ENCODE measurements around the gene LHX2. TPM values are rescaled to one million over a fixed set of nuclear protein-coding genes. Genes with fewer than 3 reads are reported as not detected.
A peak's percentile ranks its signal among the peaks of the same experiment; 100 is the strongest.

LHX2 gene
- total and polyA plus RNA-seq, 8 donors = 0.18 TPM; not detected in 7

DNA sequence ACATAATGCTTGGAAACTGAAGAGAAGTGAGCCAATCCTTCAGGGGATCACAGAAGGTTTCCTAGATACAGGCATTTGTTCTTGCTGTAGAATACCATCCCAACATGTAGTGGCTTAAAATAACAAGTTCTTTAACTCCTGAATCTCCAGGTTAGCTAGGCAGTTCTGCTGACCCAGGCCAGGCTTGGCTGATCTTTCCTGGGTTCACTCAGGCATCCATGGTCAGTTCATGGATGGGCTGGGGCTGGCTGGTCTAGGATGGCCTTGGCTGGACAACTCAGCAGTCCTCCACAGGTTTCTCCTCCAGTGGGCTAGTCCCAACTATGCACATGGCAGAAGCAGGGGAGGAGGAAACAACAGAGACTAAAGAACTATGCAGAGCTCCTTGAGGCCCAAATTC lies 44.2 kb upstream of the LHX2 start:
- no peak overlapping the region for H3K27ac ChIP-seq

DNA sequence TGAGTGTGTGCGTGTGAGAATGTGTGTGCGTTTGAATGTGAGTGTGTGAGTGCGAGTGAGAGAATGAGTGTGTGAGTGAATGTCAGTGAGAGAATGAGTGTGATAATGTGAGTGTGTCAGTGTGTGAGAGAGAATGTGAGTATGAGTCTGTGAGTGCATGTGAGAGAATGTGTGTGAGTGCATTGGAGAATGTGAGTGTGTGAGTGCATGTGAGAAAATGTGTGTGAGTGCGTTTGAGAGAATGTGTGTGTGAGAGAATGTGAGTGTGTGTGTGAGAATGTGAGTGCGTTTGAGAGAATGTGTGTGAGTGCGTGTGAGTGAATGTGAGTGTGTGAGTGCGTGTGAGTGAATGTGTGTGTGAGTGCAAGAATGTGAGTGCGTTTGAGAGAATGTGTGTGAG lies 39.0 kb upstream of the LHX2 start:
- H3K4me3 ChIP-seq = no peak overlapping the region
- TF ChIP-seq POLR2A (IDR thresholded peaks at IDR 0.05) (no peak), POLR2AphosphoS5 (IDR thresholded peaks at IDR 0.05) (no peak), EP300 (IDR thresholded peaks at IDR 0.05) (no peak)
- TF ChIP-seq, protein P1, sequence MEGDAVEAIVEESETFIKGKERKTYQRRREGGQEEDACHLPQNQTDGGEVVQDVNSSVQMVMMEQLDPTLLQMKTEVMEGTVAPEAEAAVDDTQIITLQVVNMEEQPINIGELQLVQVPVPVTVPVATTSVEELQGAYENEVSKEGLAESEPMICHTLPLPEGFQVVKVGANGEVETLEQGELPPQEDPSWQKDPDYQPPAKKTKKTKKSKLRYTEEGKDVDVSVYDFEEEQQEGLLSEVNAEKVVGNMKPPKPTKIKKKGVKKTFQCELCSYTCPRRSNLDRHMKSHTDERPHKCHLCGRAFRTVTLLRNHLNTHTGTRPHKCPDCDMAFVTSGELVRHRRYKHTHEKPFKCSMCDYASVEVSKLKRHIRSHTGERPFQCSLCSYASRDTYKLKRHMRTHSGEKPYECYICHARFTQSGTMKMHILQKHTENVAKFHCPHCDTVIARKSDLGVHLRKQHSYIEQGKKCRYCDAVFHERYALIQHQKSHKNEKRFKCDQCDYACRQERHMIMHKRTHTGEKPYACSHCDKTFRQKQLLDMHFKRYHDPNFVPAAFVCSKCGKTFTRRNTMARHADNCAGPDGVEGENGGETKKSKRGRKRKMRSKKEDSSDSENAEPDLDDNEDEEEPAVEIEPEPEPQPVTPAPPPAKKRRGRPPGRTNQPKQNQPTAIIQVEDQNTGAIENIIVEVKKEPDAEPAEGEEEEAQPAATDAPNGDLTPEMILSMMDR (IDR thresholded peaks at IDR 0.05) = no peak
- H3K4me1 ChIP-seq = no peaks in the 10 kb centered on the region
- no peaks in the 10 kb centered on the region for H3K9me3 ChIP-seq
- peaks cover 0 to 43% (median 19%) of the 10 kb centered on the region in 3 donors for H3K27me3 ChIP-seq
- no peak for DNase-seq
- WGBS, 5 donors = 94 to 98% (median 98%) methylated on average over 8 of the region's 8 CpGs
- intact Hi-C loops (cut with DNase I; ENCODE audit: low total_unique reads) = no loop called here
- H3K27ac ChIP-seq = no peak overlapping the region
- no peaks in the 10 kb centered on the region for H3K36me3 ChIP-seq

More for the DNA sequence above, 44.2 kb upstream of the LHX2 start:
- DNase-seq = no peak
- no peaks in the 10 kb centered on the region for H3K9me3 ChIP-seq
- no peaks in the 10 kb centered on the region for H3K36me3 ChIP-seq
- no peaks in the 10 kb centered on the region for H3K4me1 ChIP-seq
- TF ChIP-seq POLR2A (IDR thresholded peaks at IDR 0.05) (no peak), POLR2AphosphoS5 (IDR thresholded peaks at IDR 0.05) (no peak), EP300 (IDR thresholded peaks at IDR 0.05) (no peak)
- TF ChIP-seq, protein P1 (IDR thresholded peaks at IDR 0.05) = no peak
- H3K4me3 ChIP-seq = no peak overlapping the region
- H3K27me3 ChIP-seq = peaks cover 0 to 65% (median 12%) of the 10 kb centered on the region in 3 donors
- intact Hi-C loops (cut with DNase I; ENCODE audit: low total_unique reads) = no loop called here

DNA sequence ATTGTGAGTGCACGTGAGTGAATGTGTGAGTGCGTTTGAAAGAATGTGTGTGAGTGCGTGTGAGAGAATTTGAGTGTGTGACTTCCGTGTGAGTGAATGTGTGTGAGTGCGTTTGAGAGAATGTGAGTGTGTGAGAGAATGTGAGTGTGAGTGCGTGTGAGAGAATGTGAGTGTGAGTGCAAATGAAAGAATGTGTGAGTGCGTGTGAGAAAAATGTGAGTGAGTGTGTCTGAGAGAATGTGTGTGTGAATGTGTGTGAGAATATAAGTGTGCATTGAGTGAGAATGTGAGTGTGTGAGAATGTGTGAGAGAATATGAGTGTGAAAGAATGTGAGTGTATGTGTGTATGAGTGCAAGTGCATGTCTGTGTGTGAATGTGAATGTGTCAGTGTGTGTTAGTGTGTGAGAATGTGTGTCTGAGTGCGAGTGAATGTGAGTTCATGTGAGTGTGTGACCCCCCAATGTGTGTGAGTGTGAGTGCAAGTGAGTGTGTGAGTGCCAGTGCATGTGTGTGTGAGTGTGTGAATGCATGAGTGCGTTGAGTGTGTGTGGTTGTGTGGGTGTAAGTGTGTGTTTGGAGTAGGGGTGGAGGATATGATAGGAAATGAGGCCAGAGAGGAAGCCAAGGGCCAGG lies 37.9 kb upstream of the LHX2 start:
- intact Hi-C loops (cut with DNase I; ENCODE audit: low total_unique reads) = no loop called here
- 88 to 96% (median 91%) methylated on average over 8 to 9 of the region's 9 CpGs for WGBS, 5 donors

GRCh38 chr9:123974471-123974870 lies 37.1 kb upstream of the LHX2 start:
- Histone ChIP-seq H3K27ac (no peak overlapping the region), H3K36me3 (no peaks in the 10 kb centered on the region), H3K9me3 (no peaks in the 10 kb centered on the region), H3K27me3 (peaks cover 0 to 35% (median 24%) of the 10 kb centered on the region in 3 donors), H3K4me1 (no peaks in the 10 kb centered on the region), H3K4me3 (no peak overlapping the region)
- WGBS, 5 donors = 59 to 89% (median 70%) methylated on average over 1 to 12 of the region's 12 CpGs
- no peak for DNase-seq
- intact Hi-C loops (cut with DNase I; ENCODE audit: low total_unique reads) = no loop called here
- TF ChIP-seq, protein P1 (IDR thresholded peaks at IDR 0.05) = no peak
- TF ChIP-seq POLR2A (IDR thresholded peaks at IDR 0.05) = no peak
- TF ChIP-seq POLR2AphosphoS5 (IDR thresholded peaks at IDR 0.05) = no peak
- TF ChIP-seq EP300 (IDR thresholded peaks at IDR 0.05) = no peak

More for the DNA sequence above, 37.9 kb upstream of the LHX2 start:
- no peaks in the 10 kb centered on the region for H3K36me3 ChIP-seq
- H3K4me3 ChIP-seq = no peak overlapping the region
- DNase-seq = no peak
- TF ChIP-seq, protein P1 (IDR thresholded peaks at IDR 0.05) = no peak
- TF ChIP-seq POLR2A (IDR thresholded peaks at IDR 0.05) = peak in 1 of 4 donors; percentile 66
- H3K9me3 ChIP-seq = no peaks in the 10 kb centered on the region
- no peak overlapping the region for H3K27ac ChIP-seq
- no peaks in the 10 kb centered on the region for H3K4me1 ChIP-seq
- peaks cover 0 to 36% (median 19%) of the 10 kb centered on the region in 3 donors for H3K27me3 ChIP-seq
